Measurements from ENCODE around the gene DENND2C. TPM values are rescaled to one million over a fixed set of nuclear protein-coding genes. Genes with fewer than 3 reads are reported as not detected.

The DENND2C gene
- total RNA-seq, 2 donors from 2014 or later, result 25.6 to 40.3 TPM

GRCh38 chr1:114545315-114545714 is 124.5 kb downstream of the DENND2C start:
- no peak overlapping the region for H3K9ac ChIP-seq (ENCODE audit: extremely low read depth, low read length, poor library complexity, severe bottlenecking)
- no peaks in the 10 kb centered on the region for H3K27me3 ChIP-seq (ENCODE audit: control insufficient read depth, insufficient read depth, low read length, poor library complexity, severe bottlenecking)
- H3K4me1 ChIP-seq (ENCODE audit: control insufficient read depth, insufficient read depth, low read length), result no peaks in the 10 kb centered on the region
- Mint-ChIP-seq H3K27ac (no peak overlapping the region), H3K27me3 (ENCODE audit: insufficient read depth) (peaks cover 7% of the 10 kb centered on the region), H3K36me3 (ENCODE audit: low read depth) (no peaks in the 10 kb centered on the region), H3K9me3 (no peaks in the 10 kb centered on the region), H3K4me1 (no peaks in the 10 kb centered on the region), H3K4me3 (no peak overlapping the region)
- no peaks in the 10 kb centered on the region for H3K9me3 ChIP-seq (ENCODE audit: control insufficient read depth, low read length)
- TF ChIP-seq CTCF (conservative IDR thresholded peaks at IDR 0.05), result no peak
- no peak for DNase-seq
- no peaks in the 10 kb centered on the region for H3K36me3 ChIP-seq (ENCODE audit: control insufficient read depth, insufficient read depth, low read length)
- 60 to 81% methylated on average over 1 of the region's 1 CpG for WGBS, 2 experiments (ENCODE audit: insufficient coverage in 1 of 2, insufficient read length in 1 of 2)
- H3K4me3 ChIP-seq (ENCODE audit: low read length), result no peak overlapping the region
- no peak overlapping the region for H3K27ac ChIP-seq (ENCODE audit: low read depth, low read length)

- no peaks in the 10 kb centered on the region for H3K27me3 ChIP-seq (ENCODE audit: control insufficient read depth, insufficient read depth, low read length, poor library complexity, severe bottlenecking)
- no peak overlapping the region for H3K27ac ChIP-seq (ENCODE audit: low read depth, low read length)
- no peak for DNase-seq
- H3K9me3 ChIP-seq (ENCODE audit: control insufficient read depth, low read length), result no peaks in the 10 kb centered on the region
- H3K36me3 Mint-ChIP-seq (ENCODE audit: low read depth), result no peaks in the 10 kb centered on the region
- no peak overlapping the region for H3K9ac ChIP-seq (ENCODE audit: extremely low read depth, low read length, poor library complexity, severe bottlenecking)
- peaks cover 7% of the 10 kb centered on the region for H3K27me3 Mint-ChIP-seq (ENCODE audit: insufficient read depth)
- H3K9me3 Mint-ChIP-seq, result peaks cover 2% of the 10 kb centered on the region
- no peaks in the 10 kb centered on the region for H3K4me1 ChIP-seq (ENCODE audit: control insufficient read depth, insufficient read depth, low read length)
- WGBS, 2 experiments (ENCODE audit: insufficient coverage in 1 of 2, insufficient read length in 1 of 2), result 86 to 100% methylated on average over 1 to 6 of the region's 6 CpGs
- TF ChIP-seq CTCF (conservative IDR thresholded peaks at IDR 0.05), result no peak
- no peak overlapping the region for H3K4me3 ChIP-seq (ENCODE audit: low read length)
- H3K27ac Mint-ChIP-seq, result no peak overlapping the region
- H3K4me1 Mint-ChIP-seq, result no peaks in the 10 kb centered on the region
- H3K4me3 Mint-ChIP-seq, result no peak overlapping the region
- H3K36me3 ChIP-seq (ENCODE audit: control insufficient read depth, insufficient read depth, low read length), result no peaks in the 10 kb centered on the region
Observed at GRCh38 chr1:114540821-114541220, 129.0 kb downstream of the DENND2C start.

- no peak overlapping the region for H3K9ac ChIP-seq (ENCODE audit: extremely low read depth, low read length, poor library complexity, severe bottlenecking)
- H3K9me3 ChIP-seq (ENCODE audit: control insufficient read depth, low read length), result no peaks in the 10 kb centered on the region
- no peaks in the 10 kb centered on the region for H3K4me1 ChIP-seq (ENCODE audit: control insufficient read depth, insufficient read depth, low read length)
- H3K4me3 Mint-ChIP-seq, result no peak overlapping the region
- no peak overlapping the region for H3K4me3 ChIP-seq (ENCODE audit: low read length)
- H3K9me3 Mint-ChIP-seq, result peaks cover 2% of the 10 kb centered on the region
- no peaks in the 10 kb centered on the region for H3K36me3 Mint-ChIP-seq (ENCODE audit: low read depth)
- whole genome bisulfite sequencing, 2 experiments (ENCODE audit: insufficient coverage in 1 of 2, insufficient read length in 1 of 2), result 87 to 100% methylated on average over 2 to 3 of the region's 3 CpGs
- no peak for DNase-seq
- TF ChIP-seq CTCF (conservative IDR thresholded peaks at IDR 0.05), result no peak
- H3K27me3 ChIP-seq (ENCODE audit: control insufficient read depth, insufficient read depth, low read length, poor library complexity, severe bottlenecking), result no peaks in the 10 kb centered on the region
- no peak overlapping the region for H3K27ac Mint-ChIP-seq
- H3K27me3 Mint-ChIP-seq (ENCODE audit: insufficient read depth), result peaks cover 7% of the 10 kb centered on the region
- H3K27ac ChIP-seq (ENCODE audit: low read depth, low read length), result no peak overlapping the region
- no peaks in the 10 kb centered on the region for H3K36me3 ChIP-seq (ENCODE audit: control insufficient read depth, insufficient read depth, low read length)
- H3K4me1 Mint-ChIP-seq, result peaks cover 3% of the 10 kb centered on the region
Observed at GRCh38 chr1:114540272-114540671, 129.6 kb downstream of the DENND2C start.

Measured in endodermal cell (in vitro differentiated cells).